ENCODE results near the gene TRIM72.
"Not testable (repeated sequence)": the region's sequence is repeated elsewhere in the genome, so short reads cannot be mapped to it uniquely, and the experiment has no call there.

Gene TRIM72

GRCh38 chr16:31216422-31217135, 2.7 kb downstream of the TRIM72 start, which contains the start of gene PYDC1:
PYDC1 (minus strand) TSS chr16:31217135; CDS start chr16:31217028, 107 bp downstream.
- no peak for DNase-seq

GRCh38 chr16:31217136-31217530, 3.2 kb downstream of the TRIM72 start:
- no peak for DNase-seq

GRCh38 chr16:31219154-31219741, 5.3 kb downstream of the TRIM72 start:
- no peak for DNase-seq

GRCh38 chr16:31221357-31222160, 7.6 kb downstream of the TRIM72 start:
- DNase-seq: peak; percentile 52

- DNase-seq: no peak
Observed at GRCh38 chr16:31223044-31223443, 9.1 kb downstream of the TRIM72 start.

- DNase-seq: no peak
Observed at GRCh38 chr16:31224092-31224955, 10.4 kb downstream of the TRIM72 start.

- DNase-seq: no peak
Observed at GRCh38 chr16:31225193-31225592, 11.3 kb downstream of the TRIM72 start.

GRCh38 chr16:31228206-31228605, 14.3 kb downstream of the TRIM72 start:
- DNase-seq: no peak

GRCh38 chr16:31229501-31229900, 15.6 kb downstream of the TRIM72 start:
- DNase-seq: no peak

GRCh38 chr16:31238041-31238440, 24.1 kb downstream of the TRIM72 start:
- no peak for DNase-seq

GRCh38 chr16:31242206-31242605, 28.3 kb downstream of the TRIM72 start:
- no peak for DNase-seq

- no peak for DNase-seq
Observed at GRCh38 chr16:31243734-31244670, 30.1 kb downstream of the TRIM72 start.

- not testable (repeated sequence) for DNase-seq
Observed at GRCh38 chr16:31245598-31245997, 31.7 kb downstream of the TRIM72 start.

GRCh38 chr16:31246296-31246695, 32.4 kb downstream of the TRIM72 start:
- DNase-seq: no peak

- no peak for DNase-seq
Observed at GRCh38 chr16:31248344-31248743, 34.4 kb downstream of the TRIM72 start.

- DNase-seq: no peak
Observed at GRCh38 chr16:31250782-31251384, 37.0 kb downstream of the TRIM72 start.

- no peak for DNase-seq
Observed at GRCh38 chr16:31251435-31251834, 37.5 kb downstream of the TRIM72 start.

GRCh38 chr16:31253642-31254045, 39.7 kb downstream of the TRIM72 start:
- DNase-seq: no peak

- no peak for DNase-seq
Observed at GRCh38 chr16:31256466-31256865, 42.5 kb downstream of the TRIM72 start.

GRCh38 chr16:31258366-31258765, 44.4 kb downstream of the TRIM72 start:
- DNase-seq: no peak
